Umbilical cord (tissue), 2 donors: ENCODE results near the gene TMEM163. TPM values are rescaled to one million over a fixed set of nuclear protein-coding genes. Genes with fewer than 3 reads are reported as not detected.
"Not testable (repeated sequence)": the region's sequence is repeated elsewhere in the genome, so short reads cannot be mapped to it uniquely, and the experiment has no call there.

Source experiments
- DNase-seq: peaks from one replicate; pipeline ENCODE4 v3.0.0-alpha.2; 2015; ENCODE audit warnings: low spot score
- total RNA-seq: library from RNA; depleted of rRNA; stranded (reverse); fragments of >200 nt; gene quantifications from one replicate; pipeline ENCODE4 v1.2.3, GENCODE V29; 2014; ENCODE audit warnings: low replicate concordance; ENCODE audit not compliant: insufficient read depth

TMEM163 gene
- total RNA-seq, 1 donor from 2014 or later, result 3.4 TPM

- DNase-seq, result no peak
Observed at GRCh38 chr2:134665727-134666506, 52.9 kb downstream of the TMEM163 start.

GRCh38 chr2:134663451-134664450 lies 55.0 kb downstream of the TMEM163 start:
- no peak for DNase-seq

- no peak for DNase-seq
Observed at GRCh38 chr2:134662751-134663150, 56.0 kb downstream of the TMEM163 start.

- no peak for DNase-seq
Observed at GRCh38 chr2:134660626-134661402, 58.0 kb downstream of the TMEM163 start.

GRCh38 chr2:134659724-134660123 lies 59.1 kb downstream of the TMEM163 start:
- no peak for DNase-seq

GRCh38 chr2:134657650-134658250 lies 61.0 kb downstream of the TMEM163 start:
- DNase-seq, result no peak

GRCh38 chr2:134656391-134656790 lies 62.4 kb downstream of the TMEM163 start:
- not testable (repeated sequence) for DNase-seq

GRCh38 chr2:134648586-134648985 lies 70.2 kb downstream of the TMEM163 start:
- no peak for DNase-seq

- DNase-seq, result no peak
Observed at GRCh38 chr2:134647607-134648256, 71.1 kb downstream of the TMEM163 start.

- no peak for DNase-seq
Observed at GRCh38 chr2:134642938-134643337, 75.9 kb downstream of the TMEM163 start.

- DNase-seq, result no peak
Observed at GRCh38 chr2:134640494-134640893, 78.3 kb downstream of the TMEM163 start.

- no peak for DNase-seq
Observed at GRCh38 chr2:134639265-134639664, 79.5 kb downstream of the TMEM163 start.

GRCh38 chr2:134636714-134637113 lies 82.1 kb downstream of the TMEM163 start:
- no peak for DNase-seq

GRCh38 chr2:134634054-134634753 lies 84.6 kb downstream of the TMEM163 start:
- DNase-seq, result no peak

- DNase-seq, result no peak
Observed at GRCh38 chr2:134630504-134631159, 88.2 kb downstream of the TMEM163 start.

- no peak for DNase-seq
Observed at GRCh38 chr2:134628453-134628852, 90.3 kb downstream of the TMEM163 start.

- no peak for DNase-seq
Observed at GRCh38 chr2:134626781-134627180, 92.0 kb downstream of the TMEM163 start.

GRCh38 chr2:134625311-134625710 lies 93.5 kb downstream of the TMEM163 start:
- no peak for DNase-seq

GRCh38 chr2:134623796-134624195 lies 95.0 kb downstream of the TMEM163 start:
- no peak for DNase-seq

GRCh38 chr2:134623046-134623445 lies 95.8 kb downstream of the TMEM163 start:
- no peak for DNase-seq
